GM19238 (cell line): ENCODE measurements around the gene TMEM255B.

Experiments
- DNase-seq: peaks from one replicate; pipeline ENCODE4 v3.0.0; 2011; ENCODE audit warnings: low spot score; ENCODE audit not compliant: insufficient read length

The TMEM255B gene

GRCh38 chr13:113802090-113802531 is 43.1 kb downstream of the TMEM255B start:
- DNase-seq: no peak

- no peak for DNase-seq
These were observed 43.7 kb downstream of the TMEM255B start for GRCh38 chr13:113802761-113803160.

GRCh38 chr13:113803409-113804016 is 44.5 kb downstream of the TMEM255B start:
- no peak for DNase-seq

DNA sequence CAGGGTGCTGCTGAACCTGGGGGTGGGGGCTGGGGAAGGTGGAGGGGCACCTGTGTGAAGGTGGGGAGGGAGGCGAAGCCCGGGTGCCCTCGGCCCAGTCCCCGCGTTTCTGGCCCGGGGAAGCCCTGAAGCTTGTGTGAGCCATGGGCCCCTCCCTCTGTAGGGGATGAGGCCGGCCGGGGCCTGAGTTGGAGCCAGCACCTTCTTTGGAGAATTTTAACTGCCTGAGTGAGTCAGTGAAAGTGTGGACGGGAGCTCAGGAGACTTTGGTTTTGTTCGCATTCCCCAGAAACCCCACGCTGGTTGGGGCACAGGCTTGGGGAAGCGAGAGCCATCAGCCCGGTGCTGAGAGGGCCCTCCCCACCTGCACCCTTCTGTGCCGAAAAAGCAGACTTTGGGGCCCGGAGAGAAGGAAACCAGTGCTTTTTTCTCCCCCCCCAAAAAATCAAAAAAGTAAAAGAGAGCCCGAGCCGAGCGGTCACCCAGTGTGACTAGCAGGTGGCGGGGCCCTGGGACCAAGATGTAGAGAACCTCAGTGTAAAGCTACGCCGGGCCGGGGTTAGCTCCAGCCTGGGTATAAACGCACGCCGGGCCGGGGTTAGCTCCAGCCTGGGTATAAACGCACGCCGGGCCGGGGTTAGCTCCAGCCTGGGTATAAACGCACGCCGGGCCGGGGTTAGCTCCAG is 45.1 kb downstream of the TMEM255B start:
- no peak for DNase-seq

DNA sequence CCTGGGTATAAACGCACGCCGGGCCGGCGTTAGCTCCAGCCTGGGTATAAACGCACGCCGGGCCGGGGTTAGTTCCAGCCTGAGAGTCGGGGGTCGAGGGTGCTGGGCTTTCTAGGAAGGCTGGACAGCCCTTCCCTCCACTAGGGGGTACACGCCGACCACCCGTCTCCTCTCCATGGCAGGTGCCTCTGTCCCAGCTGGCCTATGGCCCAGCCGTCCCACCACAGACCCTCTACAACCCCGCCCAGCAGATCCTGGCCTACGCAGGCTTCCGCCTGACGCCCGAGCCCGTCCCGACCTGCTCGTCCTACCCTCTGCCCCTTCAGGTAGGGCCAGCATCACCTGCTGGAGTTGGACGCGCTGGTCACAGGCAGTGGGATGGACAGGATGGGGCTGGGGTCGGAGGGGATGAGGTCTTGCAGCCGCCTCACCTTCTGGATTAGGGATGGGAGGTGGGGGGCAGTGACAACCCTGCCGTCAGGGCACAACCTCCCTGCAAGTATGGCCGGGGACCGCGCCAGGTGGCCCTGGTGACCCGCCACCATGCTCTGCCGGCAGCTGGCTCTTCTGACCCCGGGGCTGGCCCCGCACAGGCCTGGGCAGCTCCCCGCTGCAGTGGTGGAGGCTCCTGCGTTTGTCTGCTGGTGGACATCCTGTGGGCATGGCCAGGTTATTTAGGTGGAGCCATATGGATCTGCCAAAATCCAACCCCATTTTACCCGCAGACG is 45.8 kb downstream of the TMEM255B start:
- no peak for DNase-seq

DNA sequence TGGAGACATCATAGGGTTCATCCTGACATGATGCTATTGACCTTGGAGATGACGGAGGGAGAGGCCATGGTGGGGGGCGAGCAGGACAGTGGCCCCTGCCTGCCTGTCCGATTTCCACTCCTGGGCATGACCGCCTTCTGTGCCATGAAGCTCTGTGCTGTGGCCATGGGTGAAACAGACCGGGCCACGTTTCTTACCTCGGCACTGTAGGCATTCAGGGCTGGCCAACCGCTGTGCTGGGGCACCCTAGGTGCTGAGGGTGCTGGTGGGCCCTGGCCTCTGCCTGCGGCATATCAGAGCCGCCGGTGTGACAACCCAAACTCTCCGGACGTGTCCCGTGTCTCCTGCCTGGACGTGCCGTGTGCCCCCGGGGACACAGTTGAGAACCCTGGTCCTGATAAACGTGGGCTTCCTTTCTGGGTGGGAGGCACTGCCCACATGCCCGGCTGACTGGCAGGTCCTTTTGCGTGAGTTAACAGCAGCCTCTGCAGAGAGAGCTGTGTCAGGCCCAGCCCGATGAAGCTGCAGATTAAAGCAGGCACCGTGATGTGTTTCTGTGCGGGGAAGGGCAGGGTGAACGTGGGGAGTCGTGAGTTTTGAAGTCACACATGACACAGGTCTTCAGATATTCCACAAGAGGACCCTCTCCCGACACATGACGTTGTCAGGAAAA is 46.5 kb downstream of the TMEM255B start:
- no peak for DNase-seq

GRCh38 chr13:113806104-113806471 is 47.1 kb downstream of the TMEM255B start:
- DNase-seq: no peak

- no peak for DNase-seq
These were observed 47.5 kb downstream of the TMEM255B start for GRCh38 chr13:113806526-113806925.

GRCh38 chr13:113808058-113808834 is 49.2 kb downstream of the TMEM255B start:
- no peak for DNase-seq

GRCh38 chr13:113809934-113810333 is 50.9 kb downstream of the TMEM255B start:
- DNase-seq: no peak

- DNase-seq: no peak
These were observed 51.6 kb downstream of the TMEM255B start for GRCh38 chr13:113810640-113811039.

DNA sequence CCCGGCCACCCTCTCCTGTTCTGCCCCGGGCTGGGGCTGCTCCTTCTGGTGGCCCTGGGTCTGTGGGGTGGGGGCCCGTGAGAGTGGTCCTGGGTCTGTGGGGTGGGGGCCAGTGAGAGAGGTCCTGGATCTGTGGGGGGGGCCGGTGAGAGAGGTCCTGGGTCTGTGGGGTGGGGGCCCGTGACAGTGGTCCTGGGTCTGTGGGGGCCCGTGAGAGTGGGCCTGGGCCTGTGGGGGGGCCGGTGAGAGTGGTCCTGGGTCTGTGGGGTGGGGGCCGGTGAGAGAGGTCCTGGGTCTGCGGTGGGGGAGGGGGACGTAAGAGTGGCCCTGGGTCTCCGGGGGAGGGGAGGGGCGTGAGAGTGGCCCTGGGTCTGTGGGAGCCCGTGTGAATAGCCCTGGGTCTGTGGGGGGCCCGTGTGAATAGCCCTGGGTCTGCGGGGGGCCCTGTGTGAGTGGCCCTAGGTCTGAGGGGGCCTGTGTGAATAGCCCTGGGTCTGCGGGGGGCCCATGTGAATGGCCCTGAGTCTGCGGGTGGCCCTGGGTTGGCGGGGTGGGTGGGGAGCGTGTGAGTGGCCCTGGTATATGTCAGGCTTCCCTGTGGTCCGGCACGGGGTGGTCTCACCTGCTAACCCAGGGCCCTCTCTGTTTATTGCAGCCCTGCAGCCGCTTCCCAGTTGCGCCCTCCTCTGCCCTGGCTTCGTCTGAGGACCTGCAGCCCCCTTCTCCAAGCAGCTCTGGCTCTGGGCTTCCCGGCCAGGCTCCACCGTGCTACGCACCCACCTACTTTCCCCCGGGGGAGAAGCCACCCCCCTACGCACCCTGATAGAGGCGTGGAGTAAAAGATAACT is 52.3 kb downstream of the TMEM255B start:
- DNase-seq: no peak

- DNase-seq: no peak
These were observed 53.4 kb downstream of the TMEM255B start for GRCh38 chr13:113812178-113813040.

DNA sequence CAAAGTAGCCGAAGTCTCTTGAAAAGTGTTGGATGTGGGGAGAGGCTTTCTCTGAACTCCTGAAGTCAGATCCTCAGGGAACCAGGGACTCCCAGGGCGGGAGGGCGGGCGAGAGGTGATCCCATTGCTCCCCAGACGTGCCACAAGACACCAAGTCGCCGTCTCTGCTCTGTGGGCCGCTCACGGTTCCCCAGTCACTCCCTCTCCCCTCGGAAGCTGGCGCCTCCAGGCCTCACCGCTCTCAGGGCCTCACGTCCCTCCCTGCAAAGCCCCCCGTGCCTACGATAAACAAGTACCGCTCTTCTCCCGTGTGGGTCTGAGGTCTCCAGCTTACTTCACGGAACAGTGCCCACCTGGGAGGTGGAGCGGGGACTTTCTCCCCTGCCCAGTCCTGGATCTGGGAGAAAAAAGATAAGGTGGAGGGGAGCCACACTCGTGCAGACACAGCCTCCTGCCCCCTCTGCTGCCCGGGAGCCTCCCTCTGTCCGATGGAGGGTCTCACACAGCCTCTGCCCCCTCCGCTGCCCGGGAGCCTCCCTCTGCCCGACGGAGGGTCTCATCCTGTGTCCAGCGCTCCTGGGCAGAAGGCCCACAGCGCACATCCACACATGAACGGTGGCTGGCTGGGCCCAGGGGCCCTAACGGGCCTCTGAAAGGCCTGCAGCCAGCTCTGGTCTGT is 54.2 kb downstream of the TMEM255B start:
- no peak for DNase-seq

GRCh38 chr13:113813749-113814434 is 54.9 kb downstream of the TMEM255B start:
- no peak for DNase-seq

DNA sequence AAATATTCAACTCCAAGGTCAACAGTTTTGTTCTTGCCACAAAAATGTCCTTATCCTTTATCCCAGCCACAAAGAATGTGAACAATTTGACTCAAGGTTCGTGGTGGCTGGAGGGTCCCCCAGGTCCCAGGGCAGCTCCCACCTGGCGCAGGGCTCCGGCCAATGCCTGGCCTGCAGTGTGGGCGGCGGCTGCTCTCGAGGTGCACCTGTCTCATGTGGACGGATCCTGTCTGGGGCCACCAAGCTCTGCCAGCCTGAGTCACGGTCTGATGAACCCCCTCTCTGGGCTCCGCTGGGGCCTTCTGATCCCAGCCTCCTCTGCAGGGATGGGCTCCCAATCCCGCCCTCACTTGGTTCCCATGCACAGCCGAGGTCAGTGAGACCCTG is 55.4 kb downstream of the TMEM255B start:
- no peak for DNase-seq

DNA sequence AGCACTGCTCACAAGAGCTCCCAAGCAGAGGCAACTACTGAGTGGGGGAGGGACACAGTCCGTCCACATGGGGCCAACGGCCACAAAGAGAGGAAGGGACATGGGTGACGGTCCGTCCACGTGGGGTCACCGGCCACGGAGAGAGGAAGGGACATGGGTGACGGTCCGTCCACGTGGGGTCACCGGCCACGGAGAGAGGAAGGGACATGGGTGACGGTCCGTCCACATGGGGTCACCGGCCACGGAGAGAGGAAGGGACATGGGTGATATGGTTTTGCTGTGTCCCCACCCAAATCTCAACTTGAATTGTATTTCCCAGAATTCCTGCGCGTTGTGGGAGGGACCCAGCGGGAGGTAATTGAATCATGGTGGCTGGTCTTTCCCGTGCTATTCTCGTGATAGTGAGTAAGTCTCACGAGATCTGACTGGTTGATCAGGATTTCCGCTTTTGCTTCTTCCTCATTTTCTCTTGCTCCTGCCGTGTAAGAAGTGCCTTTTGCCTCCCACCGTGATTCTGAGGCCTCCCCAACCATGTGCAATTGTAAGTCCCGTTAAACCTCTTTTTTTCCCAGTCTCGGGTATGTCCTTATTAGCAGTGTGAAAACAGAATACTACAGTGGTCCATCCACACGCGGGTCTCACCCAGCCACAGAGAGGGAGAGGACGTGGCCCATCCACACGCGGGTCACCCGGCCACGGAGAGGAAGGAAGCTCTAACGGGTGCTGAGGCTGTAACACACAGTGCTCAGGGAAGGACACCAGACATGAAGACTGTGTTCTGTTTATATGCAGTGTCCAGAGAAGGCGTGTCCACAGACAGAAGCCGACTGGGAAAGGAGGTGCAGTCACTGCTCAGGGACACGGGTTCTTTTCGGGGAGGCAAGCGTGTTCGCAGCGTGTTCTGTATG is 56.4 kb downstream of the TMEM255B start:
- no peak for DNase-seq
